HepG2 (cell line): ENCODE measurements around the gene CNKSR3. TPM values are rescaled to one million over a fixed set of nuclear protein-coding genes. Genes with fewer than 3 reads are reported as not detected.
A peak's percentile ranks its signal among the peaks of the same experiment; 100 is the strongest.

ENCODE experiments used
- ARNT2 ChIP-seq: sonication (generic); formaldehyde crosslinking; IDR thresholded peaks from 2 replicates; pipeline ENCODE4 v1.8.0; 2022; ENCODE audit warnings: mild to moderate bottlenecking, low read depth, missing genetic modification reagents, moderate library complexity
- CEBPB ChIP-seq: IDR thresholded peaks from 2 replicates; pipeline ENCODE4 v1.6.1; 2011; ENCODE audit warnings: low read depth, low read length, improper control_type of control experiment, borderline replicate concordance
- IKZF4 ChIP-seq: sonication (generic); formaldehyde crosslinking; IDR thresholded peaks from 2 replicates; pipeline ENCODE4 v1.5.1; 2020; ENCODE audit warnings: borderline replicate concordance, mild to moderate bottlenecking, low read depth, missing genetic modification reagents; ENCODE audit errors: not compliant biosample characterization
- JDP2 ChIP-seq: sonication (generic); formaldehyde crosslinking; IDR thresholded peaks from 2 replicates; pipeline ENCODE4 v1.8.1; 2022; ENCODE audit warnings: missing genetic modification reagents, borderline replicate concordance
- KAT7 ChIP-seq: IDR thresholded peaks from 2 replicates; pipeline ENCODE4 v1.6.1; 2018; ENCODE audit warnings: borderline replicate concordance, missing compliant biosample characterization
- NCOA5 ChIP-seq: sonication (generic); formaldehyde crosslinking; IDR thresholded peaks from 2 replicates; pipeline ENCODE4 v1.4.0; 2020; ENCODE audit warnings: missing genetic modification reagents
- NR2F2 ChIP-seq: IDR thresholded peaks from 2 replicates; pipeline ENCODE4 v1.6.1; 2012; ENCODE audit warnings: low read depth, inconsistent platforms, borderline replicate concordance
- RBM22 ChIP-seq: fragments of 200-400 bp; formaldehyde crosslinking; optimal IDR thresholded peaks from 2 replicates; pipeline ENCODE3; 2017; ENCODE audit warnings: mild to moderate bottlenecking, low read length, moderate library complexity
- ZFP90 ChIP-seq: sonication (generic); formaldehyde crosslinking; IDR thresholded peaks from 2 replicates; pipeline ENCODE4 v1.8.0; 2022; ENCODE audit warnings: missing genetic modification reagents, mild to moderate bottlenecking, inconsistent platforms, borderline replicate concordance
- ZNF12 ChIP-seq: sonication (generic); formaldehyde crosslinking; IDR thresholded peaks from 2 replicates; pipeline ENCODE4 v1.5.0; 2020; ENCODE audit warnings: missing genetic modification reagents
- ZNF34 ChIP-seq: sonication (generic); formaldehyde crosslinking; IDR thresholded peaks from 2 replicates; pipeline ENCODE4 v1.4.0; 2020; ENCODE audit warnings: mild to moderate bottlenecking, missing genetic modification reagents, borderline replicate concordance
- ZNF530 ChIP-seq: sonication (generic); formaldehyde crosslinking; IDR thresholded peaks from 2 replicates; pipeline ENCODE4 v1.5.0; 2020; ENCODE audit warnings: low read depth, mild to moderate bottlenecking, missing genetic modification reagents
- ZNF761 ChIP-seq: sonication (generic); formaldehyde crosslinking; conservative IDR thresholded peaks from 2 replicates; pipeline ENCODE4 v1.4.0; 2020; ENCODE audit warnings: mild to moderate bottlenecking, missing genetic modification reagents
- ZSCAN12 ChIP-seq: sonication (generic); formaldehyde crosslinking; IDR thresholded peaks from 2 replicates; pipeline ENCODE4 v1.9.0; 2021; ENCODE audit warnings: mild to moderate bottlenecking, missing genetic modification reagents
- polyA plus RNA-seq, 8 experiments: library from polyadenylated mRNA; depleted of rRNA in 3 of 8; stranded (reverse) in 7 of 8; unstranded in 1 of 8; fragments of >200 nt; fragmentation: Illumina TruSeq in 4 of 8; extraction: Trizol in 4 of 8; gene quantifications; 2 replicates each; pipeline versions ENCODE4 v1.2.1 to v1.2.3, GENCODE V29; 2011 to 2016; ENCODE audit warnings: low read depth in 4 of 8, missing spikeins in 1 of 8, mixed read lengths in 1 of 8; ENCODE audit not compliant: insufficient read depth in 1 of 8
- total RNA-seq, 5 experiments: library from RNA; depleted of rRNA; stranded (reverse); fragments of >200 nt; fragmentation: Illumina TruSeq; extraction: Trizol; gene quantifications; 2 replicates each; pipeline ENCODE4 v1.2.3, GENCODE V29; 2016; ENCODE audit warnings: low read depth in 1 of 5
- TF ChIP-seq, protein P1 (sequence below): IDR thresholded peaks from 2 replicates; pipeline ENCODE4 v1.6.1; 2016; ENCODE audit warnings: mild to moderate bottlenecking, missing biosample characterization, missing genetic modification reagents
- TF ChIP-seq, protein P2 (sequence below): sonication (generic); formaldehyde crosslinking; IDR thresholded peaks from 2 replicates; pipeline ENCODE4 v1.5.0; 2020; ENCODE audit warnings: missing genetic modification reagents, mild to moderate bottlenecking, borderline replicate concordance
- TF ChIP-seq, protein P3 (sequence below): sonication (generic); formaldehyde crosslinking; IDR thresholded peaks from 2 replicates; pipeline ENCODE4 v1.4.0; 2020; ENCODE audit warnings: missing genetic modification reagents, borderline replicate concordance
- TF ChIP-seq, protein P4 (sequence below): fragments of 450-650 bp; IDR thresholded peaks from 2 replicates; pipeline ENCODE4 v1.6.1; 2016
- TF ChIP-seq, protein P5 (sequence below): sonication (generic); formaldehyde crosslinking; IDR thresholded peaks from 2 replicates; pipeline ENCODE4 v1.4.0; 2020; ENCODE audit warnings: missing genetic modification reagents

The CNKSR3 gene
- total and polyA plus RNA-seq, 2 of the 13 experiments (the other 11 are each of a cell fraction or from before 2014, with no cell fraction given) = 9.2 to 38.6 TPM

DNA sequence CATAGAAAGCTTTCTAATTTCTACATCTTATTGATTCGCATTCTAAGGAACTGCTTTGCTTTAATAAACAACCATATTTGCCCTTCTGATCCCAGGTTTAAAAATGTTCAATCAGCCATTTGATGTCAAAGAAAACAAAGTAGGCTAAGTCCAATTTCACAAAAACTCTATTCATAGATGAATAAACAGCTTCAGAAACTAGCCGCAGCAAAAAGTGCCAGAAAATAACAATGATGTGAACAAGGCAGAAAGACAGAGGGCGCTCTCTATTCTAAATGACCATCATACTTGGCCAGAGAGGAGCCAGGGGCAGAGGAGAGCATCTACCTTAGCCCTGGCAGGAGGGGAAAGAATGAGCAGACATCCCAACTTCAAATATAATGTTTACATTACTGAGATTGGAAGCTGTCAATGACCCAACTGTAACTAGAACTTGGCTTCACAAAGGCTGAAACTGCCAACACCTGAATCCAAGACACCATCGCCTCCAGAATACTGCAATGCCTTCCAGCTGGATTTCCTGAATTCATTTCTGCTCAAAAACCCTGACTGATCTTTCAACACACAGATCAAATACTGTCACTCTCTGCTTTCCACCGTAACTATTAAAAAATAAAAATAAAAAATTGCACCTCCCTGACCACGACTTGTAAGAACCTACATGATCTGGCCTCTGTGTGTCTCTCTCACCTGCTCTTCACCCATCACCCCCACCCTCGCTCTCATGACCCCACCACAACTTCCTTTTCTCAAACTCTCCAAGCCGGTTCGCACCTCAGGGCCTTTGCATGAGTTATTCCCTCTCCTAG lies 9.5 kb downstream of the CNKSR3 start (continued):
- no peak for TF ChIP-seq JDP2 (CRISPR knock-in tag)
- TF ChIP-seq, protein P1, sequence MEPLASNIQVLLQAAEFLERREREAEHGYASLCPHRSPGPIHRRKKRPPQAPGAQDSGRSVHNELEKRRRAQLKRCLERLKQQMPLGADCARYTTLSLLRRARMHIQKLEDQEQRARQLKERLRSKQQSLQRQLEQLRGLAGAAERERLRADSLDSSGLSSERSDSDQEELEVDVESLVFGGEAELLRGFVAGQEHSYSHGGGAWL (CRISPR knock-in tag) = no peak
- TF ChIP-seq ZNF530 (CRISPR knock-in tag) = no peak
- TF ChIP-seq, protein P2, sequence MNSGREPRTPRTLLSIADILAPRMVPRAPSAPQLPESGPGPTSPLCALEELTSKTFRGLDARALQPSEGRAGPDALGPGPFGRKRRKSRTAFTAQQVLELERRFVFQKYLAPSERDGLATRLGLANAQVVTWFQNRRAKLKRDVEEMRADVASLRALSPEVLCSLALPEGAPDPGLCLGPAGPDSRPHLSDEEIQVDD (CRISPR knock-in tag) = no peak
- TF ChIP-seq, protein P3, sequence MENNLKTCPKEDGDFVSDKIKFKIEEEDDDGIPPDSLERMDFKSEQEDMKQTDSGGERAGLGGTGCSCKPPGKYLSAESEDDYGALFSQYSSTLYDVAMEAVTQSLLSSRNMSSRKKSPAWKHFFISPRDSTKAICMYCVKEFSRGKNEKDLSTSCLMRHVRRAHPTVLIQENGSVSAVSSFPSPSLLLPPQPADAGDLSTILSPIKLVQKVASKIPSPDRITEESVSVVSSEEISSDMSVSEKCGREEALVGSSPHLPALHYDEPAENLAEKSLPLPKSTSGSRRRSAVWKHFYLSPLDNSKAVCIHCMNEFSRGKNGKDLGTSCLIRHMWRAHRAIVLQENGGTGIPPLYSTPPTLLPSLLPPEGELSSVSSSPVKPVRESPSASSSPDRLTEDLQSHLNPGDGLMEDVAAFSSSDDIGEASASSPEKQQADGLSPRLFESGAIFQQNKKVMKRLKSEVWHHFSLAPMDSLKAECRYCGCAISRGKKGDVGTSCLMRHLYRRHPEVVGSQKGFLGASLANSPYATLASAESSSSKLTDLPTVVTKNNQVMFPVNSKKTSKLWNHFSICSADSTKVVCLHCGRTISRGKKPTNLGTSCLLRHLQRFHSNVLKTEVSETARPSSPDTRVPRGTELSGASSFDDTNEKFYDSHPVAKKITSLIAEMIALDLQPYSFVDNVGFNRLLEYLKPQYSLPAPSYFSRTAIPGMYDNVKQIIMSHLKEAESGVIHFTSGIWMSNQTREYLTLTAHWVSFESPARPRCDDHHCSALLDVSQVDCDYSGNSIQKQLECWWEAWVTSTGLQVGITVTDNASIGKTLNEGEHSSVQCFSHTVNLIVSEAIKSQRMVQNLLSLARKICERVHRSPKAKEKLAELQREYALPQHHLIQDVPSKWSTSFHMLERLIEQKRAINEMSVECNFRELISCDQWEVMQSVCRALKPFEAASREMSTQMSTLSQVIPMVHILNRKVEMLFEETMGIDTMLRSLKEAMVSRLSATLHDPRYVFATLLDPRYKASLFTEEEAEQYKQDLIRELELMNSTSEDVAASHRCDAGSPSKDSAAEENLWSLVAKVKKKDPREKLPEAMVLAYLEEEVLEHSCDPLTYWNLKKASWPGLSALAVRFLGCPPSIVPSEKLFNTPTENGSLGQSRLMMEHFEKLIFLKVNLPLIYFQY (CRISPR knock-in tag) = no peak
- TF ChIP-seq NR2F2 = no peak
- no peak for TF ChIP-seq ZFP90 (CRISPR knock-in tag)
- TF ChIP-seq, protein P4, sequence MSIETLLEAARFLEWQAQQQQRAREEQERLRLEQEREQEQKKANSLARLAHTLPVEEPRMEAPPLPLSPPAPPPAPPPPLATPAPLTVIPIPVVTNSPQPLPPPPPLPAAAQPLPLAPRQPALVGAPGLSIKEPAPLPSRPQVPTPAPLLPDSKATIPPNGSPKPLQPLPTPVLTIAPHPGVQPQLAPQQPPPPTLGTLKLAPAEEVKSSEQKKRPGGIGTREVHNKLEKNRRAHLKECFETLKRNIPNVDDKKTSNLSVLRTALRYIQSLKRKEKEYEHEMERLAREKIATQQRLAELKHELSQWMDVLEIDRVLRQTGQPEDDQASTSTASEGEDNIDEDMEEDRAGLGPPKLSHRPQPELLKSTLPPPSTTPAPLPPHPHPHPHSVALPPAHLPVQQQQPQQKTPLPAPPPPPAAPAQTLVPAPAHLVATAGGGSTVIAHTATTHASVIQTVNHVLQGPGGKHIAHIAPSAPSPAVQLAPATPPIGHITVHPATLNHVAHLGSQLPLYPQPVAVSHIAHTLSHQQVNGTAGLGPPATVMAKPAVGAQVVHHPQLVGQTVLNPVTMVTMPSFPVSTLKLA = no peak
- no peak for TF ChIP-seq ARNT2 (CRISPR knock-in tag)
- peak; percentile 40 for TF ChIP-seq RBM22
- TF ChIP-seq, protein P5, sequence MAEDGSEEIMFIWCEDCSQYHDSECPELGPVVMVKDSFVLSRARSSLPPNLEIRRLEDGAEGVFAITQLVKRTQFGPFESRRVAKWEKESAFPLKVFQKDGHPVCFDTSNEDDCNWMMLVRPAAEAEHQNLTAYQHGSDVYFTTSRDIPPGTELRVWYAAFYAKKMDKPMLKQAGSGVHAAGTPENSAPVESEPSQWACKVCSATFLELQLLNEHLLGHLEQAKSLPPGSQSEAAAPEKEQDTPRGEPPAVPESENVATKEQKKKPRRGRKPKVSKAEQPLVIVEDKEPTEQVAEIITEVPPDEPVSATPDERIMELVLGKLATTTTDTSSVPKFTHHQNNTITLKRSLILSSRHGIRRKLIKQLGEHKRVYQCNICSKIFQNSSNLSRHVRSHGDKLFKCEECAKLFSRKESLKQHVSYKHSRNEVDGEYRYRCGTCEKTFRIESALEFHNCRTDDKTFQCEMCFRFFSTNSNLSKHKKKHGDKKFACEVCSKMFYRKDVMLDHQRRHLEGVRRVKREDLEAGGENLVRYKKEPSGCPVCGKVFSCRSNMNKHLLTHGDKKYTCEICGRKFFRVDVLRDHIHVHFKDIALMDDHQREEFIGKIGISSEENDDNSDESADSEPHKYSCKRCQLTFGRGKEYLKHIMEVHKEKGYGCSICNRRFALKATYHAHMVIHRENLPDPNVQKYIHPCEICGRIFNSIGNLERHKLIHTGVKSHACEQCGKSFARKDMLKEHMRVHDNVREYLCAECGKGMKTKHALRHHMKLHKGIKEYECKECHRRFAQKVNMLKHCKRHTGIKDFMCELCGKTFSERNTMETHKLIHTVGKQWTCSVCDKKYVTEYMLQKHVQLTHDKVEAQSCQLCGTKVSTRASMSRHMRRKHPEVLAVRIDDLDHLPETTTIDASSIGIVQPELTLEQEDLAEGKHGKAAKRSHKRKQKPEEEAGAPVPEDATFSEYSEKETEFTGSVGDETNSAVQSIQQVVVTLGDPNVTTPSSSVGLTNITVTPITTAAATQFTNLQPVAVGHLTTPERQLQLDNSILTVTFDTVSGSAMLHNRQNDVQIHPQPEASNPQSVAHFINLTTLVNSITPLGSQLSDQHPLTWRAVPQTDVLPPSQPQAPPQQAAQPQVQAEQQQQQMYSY = no peak
- no peak for TF ChIP-seq ZNF34 (CRISPR knock-in tag)
- no peak for TF ChIP-seq IKZF4 (CRISPR knock-in tag)
- TF ChIP-seq ZNF12 (CRISPR knock-in tag) = no peak
- TF ChIP-seq NCOA5 = no peak
- TF ChIP-seq ZSCAN12 = no peak
- TF ChIP-seq ZNF761 (CRISPR knock-in tag) = no peak
- no peak for TF ChIP-seq KAT7 (CRISPR knock-in tag)
- TF ChIP-seq CEBPB = no peak
